NCI-H2171 (cell line): ENCODE results near the gene GIMD1.
"Not testable (repeated sequence)": the region's sequence is repeated elsewhere in the genome, so short reads cannot be mapped to it uniquely, and the experiment has no call there.

ENCODE experiments used
- DNase-seq: peaks from one replicate; lab custom pipeline; 2025; lab: John Stamatoyannopoulos, UW

GIMD1 gene

GRCh38 chr4:106368678-106369077 lies at the start of gene GIMD1:
Gene GIMD1, minus strand, starts transcription at chr4:106368778. Its CDS starts 1,343 bp downstream, at chr4:106367435.
- DNase-seq: no peak

GRCh38 chr4:106414366-106414765 lies 45.8 kb upstream of the GIMD1 start:
- no peak for DNase-seq

GRCh38 chr4:106409901-106410889 lies 41.6 kb upstream of the GIMD1 start:
- no peak for DNase-seq

- DNase-seq: not testable (repeated sequence)
Observed at GRCh38 chr4:106408004-106408403, 39.4 kb upstream of the GIMD1 start.

- no peak for DNase-seq
Observed at GRCh38 chr4:106401157-106401556, 32.6 kb upstream of the GIMD1 start.

- DNase-seq: not testable (repeated sequence)
Observed at GRCh38 chr4:106398898-106399297, 30.3 kb upstream of the GIMD1 start.

GRCh38 chr4:106395582-106395981 lies 27.0 kb upstream of the GIMD1 start:
- no peak for DNase-seq

GRCh38 chr4:106385853-106386393 lies 17.3 kb upstream of the GIMD1 start:
- no peak for DNase-seq

- DNase-seq: no peak
Observed at GRCh38 chr4:106384878-106385277, 16.3 kb upstream of the GIMD1 start.

GRCh38 chr4:106380179-106380578 lies 11.6 kb upstream of the GIMD1 start:
- DNase-seq: no peak

- DNase-seq: no peak
Observed at GRCh38 chr4:106373026-106373425, 4.4 kb upstream of the GIMD1 start.

- no peak for DNase-seq
Observed at GRCh38 chr4:106371161-106371560, 2.6 kb upstream of the GIMD1 start.

- no peak for DNase-seq
Observed at GRCh38 chr4:106370214-106370613, 1.6 kb upstream of the GIMD1 start.

- DNase-seq: no peak
Observed at GRCh38 chr4:106369456-106370060, 980 bp upstream of the GIMD1 start.

GRCh38 chr4:106367072-106367471 lies 1.5 kb downstream of the GIMD1 start:
- DNase-seq: no peak

GRCh38 chr4:106366026-106366425 lies 2.6 kb downstream of the GIMD1 start:
- DNase-seq: no peak

GRCh38 chr4:106365613-106366012 lies 3.0 kb downstream of the GIMD1 start:
- no peak for DNase-seq

GRCh38 chr4:106364282-106364681 lies 4.3 kb downstream of the GIMD1 start:
- no peak for DNase-seq

GRCh38 chr4:106362086-106362825 lies 6.3 kb downstream of the GIMD1 start:
- no peak for DNase-seq

GRCh38 chr4:106358899-106359298 lies 9.7 kb downstream of the GIMD1 start:
- DNase-seq: no peak

GRCh38 chr4:106355193-106355592 lies 13.4 kb downstream of the GIMD1 start:
- no peak for DNase-seq

GRCh38 chr4:106353786-106354185 lies 14.8 kb downstream of the GIMD1 start:
- DNase-seq: no peak
